HEK293 (cell line): ENCODE data around the gene COL9A3.
A peak's percentile ranks its signal among the peaks of the same experiment; 100 is the strongest.

ENCODE experiments used
- BCL11B ChIP-seq: fragments of 450-650 bp; formaldehyde crosslinking; IDR thresholded peaks from 2 replicates; pipeline ENCODE4 v1.5.1; 2016; ENCODE audit warnings: low read depth, missing biosample characterization, missing genetic modification characterization
- GLI4 ChIP-seq: fragments of 450-650 bp; formaldehyde crosslinking; IDR thresholded peaks from 2 replicates; pipeline ENCODE4 v1.5.1; 2016; ENCODE audit warnings: missing biosample characterization, missing genetic modification characterization
- GLIS1 ChIP-seq: fragments of 450-650 bp; formaldehyde crosslinking; IDR thresholded peaks from 2 replicates; pipeline ENCODE4 v1.5.1; 2016; ENCODE audit warnings: missing biosample characterization, missing genetic modification characterization
- HOXC10 ChIP-seq: sonication (generic); formaldehyde crosslinking; IDR thresholded peaks from 2 replicates; pipeline ENCODE4 v1.8.1; 2023; ENCODE audit warnings: mild to moderate bottlenecking, missing genetic modification reagents
- KLF1 ChIP-seq: fragments of 450-650 bp; formaldehyde crosslinking; IDR thresholded peaks from 2 replicates; pipeline ENCODE4 v1.5.1; 2016; ENCODE audit warnings: missing biosample characterization, missing genetic modification characterization
- KLF8 ChIP-seq: fragments of 450-650 bp; formaldehyde crosslinking; IDR thresholded peaks from 2 replicates; pipeline ENCODE4 v1.5.1; 2016; ENCODE audit warnings: missing biosample characterization, missing genetic modification characterization
- OVOL3 ChIP-seq: fragments of 450-650 bp; formaldehyde crosslinking; IDR thresholded peaks from 2 replicates; pipeline ENCODE4 v1.5.1; 2016; ENCODE audit warnings: missing biosample characterization, missing genetic modification characterization
- PRDM1 ChIP-seq: fragments of 450-650 bp; formaldehyde crosslinking; IDR thresholded peaks from 2 replicates; pipeline ENCODE4; 2016; ENCODE audit warnings: missing biosample characterization, missing genetic modification characterization
- SCRT2 ChIP-seq: fragments of 450-650 bp; formaldehyde crosslinking; IDR thresholded peaks from 2 replicates; pipeline ENCODE4 v1.5.1; 2016; ENCODE audit warnings: missing biosample characterization, missing genetic modification characterization
- SETDB1 ChIP-seq: IDR thresholded peaks from one replicate; pipeline ENCODE4 v1.6.1; 2017; ENCODE audit warnings: mild to moderate bottlenecking, low read length, moderate library complexity, mixed read lengths; ENCODE audit not compliant: insufficient read length
- SP2 ChIP-seq: fragments of 450-650 bp; formaldehyde crosslinking; IDR thresholded peaks from 2 replicates; pipeline ENCODE4 v1.5.1; 2016; ENCODE audit warnings: missing biosample characterization, missing genetic modification characterization
- TRIM28 ChIP-seq: IDR thresholded peaks from 2 replicates; pipeline ENCODE4 v1.6.1; 2011; ENCODE audit warnings: low read length, control low read depth, borderline replicate concordance
- YY2 ChIP-seq: fragments of 450-650 bp; formaldehyde crosslinking; IDR thresholded peaks from 2 replicates; pipeline ENCODE4 v1.5.1; 2016; ENCODE audit warnings: missing biosample characterization, missing genetic modification characterization
- ZBTB17 ChIP-seq: fragments of 450-650 bp; formaldehyde crosslinking; IDR thresholded peaks from 2 replicates; pipeline ENCODE4 v1.5.1; 2016; ENCODE audit warnings: missing biosample characterization, missing genetic modification characterization
- ZBTB20 ChIP-seq: fragments of 450-650 bp; formaldehyde crosslinking; IDR thresholded peaks from 2 replicates; pipeline ENCODE4 v1.5.1; 2016; ENCODE audit warnings: missing biosample characterization, missing genetic modification characterization
- ZBTB48 ChIP-seq: fragments of 450-650 bp; formaldehyde crosslinking; IDR thresholded peaks from 2 replicates; pipeline ENCODE4 v1.5.1; 2016; ENCODE audit warnings: missing biosample characterization, missing genetic modification characterization
- ZEB2 ChIP-seq: fragments of 450-650 bp; formaldehyde crosslinking; IDR thresholded peaks from 2 replicates; pipeline ENCODE4 v1.5.1; 2016; ENCODE audit warnings: missing biosample characterization, missing genetic modification characterization
- ZFP41 ChIP-seq: fragments of 450-650 bp; formaldehyde crosslinking; IDR thresholded peaks from 2 replicates; pipeline ENCODE4 v1.5.1; 2016; ENCODE audit warnings: missing biosample characterization, missing genetic modification characterization, borderline replicate concordance
- ZFP69B ChIP-seq: fragments of 450-650 bp; formaldehyde crosslinking; IDR thresholded peaks from 2 replicates; pipeline ENCODE4 v1.5.1; 2016; ENCODE audit warnings: missing biosample characterization, missing genetic modification characterization
- ZNF114 ChIP-seq: fragments of 450-650 bp; formaldehyde crosslinking; IDR thresholded peaks from 2 replicates; pipeline ENCODE4 v1.5.0; 2017; ENCODE audit warnings: missing biosample characterization, missing genetic modification characterization
- ZNF140 ChIP-seq: fragments of 450-650 bp; formaldehyde crosslinking; IDR thresholded peaks from 2 replicates; pipeline ENCODE4 v1.5.1; 2016; ENCODE audit warnings: missing biosample characterization, missing genetic modification characterization
- ZNF19 ChIP-seq: fragments of 450-650 bp; formaldehyde crosslinking; IDR thresholded peaks from 2 replicates; pipeline ENCODE4; 2016; ENCODE audit warnings: missing biosample characterization, missing genetic modification characterization, low read depth
- ZNF211 ChIP-seq: fragments of 450-650 bp; formaldehyde crosslinking; IDR thresholded peaks from 2 replicates; pipeline ENCODE4 v1.5.1; 2016; ENCODE audit warnings: low read depth, missing biosample characterization, missing genetic modification characterization
- ZNF335 ChIP-seq: fragments of 450-650 bp; formaldehyde crosslinking; conservative IDR thresholded peaks from 2 replicates; pipeline ENCODE4 v1.5.1; 2016; ENCODE audit warnings: missing biosample characterization, missing genetic modification characterization
- ZNF555 ChIP-seq: fragments of 450-650 bp; formaldehyde crosslinking; conservative IDR thresholded peaks from 2 replicates; pipeline ENCODE4 v1.5.1; 2017; ENCODE audit warnings: missing biosample characterization, mild to moderate bottlenecking, missing genetic modification characterization, inconsistent platforms
- ZNF558 ChIP-seq: fragments of 450-650 bp; formaldehyde crosslinking; IDR thresholded peaks from 2 replicates; pipeline ENCODE4 v1.5.1; 2016; ENCODE audit warnings: missing biosample characterization, missing genetic modification characterization
- ZNF621 ChIP-seq: fragments of 450-650 bp; formaldehyde crosslinking; IDR thresholded peaks from 2 replicates; pipeline ENCODE4 v1.5.1; 2017; ENCODE audit warnings: missing biosample characterization, missing genetic modification characterization
- ZNF777 ChIP-seq: fragments of 450-650 bp; formaldehyde crosslinking; IDR thresholded peaks from 2 replicates; pipeline ENCODE4 v1.5.1; 2017; ENCODE audit warnings: missing biosample characterization, missing genetic modification characterization, borderline replicate concordance
- ZNF837 ChIP-seq: fragments of 450-650 bp; formaldehyde crosslinking; IDR thresholded peaks from 2 replicates; pipeline ENCODE4 v1.5.1; 2016; ENCODE audit warnings: missing biosample characterization, missing genetic modification characterization
- ZSCAN30 ChIP-seq: fragments of 450-650 bp; IDR thresholded peaks from 2 replicates; pipeline ENCODE4 v1.5.1; 2018; ENCODE audit warnings: missing biosample characterization, mild to moderate bottlenecking, missing genetic modification characterization, moderate library complexity
- TF ChIP-seq, protein P1 (sequence below): fragments of 450-650 bp; formaldehyde crosslinking; IDR thresholded peaks from 2 replicates; pipeline ENCODE4 v1.5.1; 2016; ENCODE audit warnings: missing biosample characterization, missing genetic modification characterization
- TF ChIP-seq, protein P2 (sequence below): fragments of 450-650 bp; formaldehyde crosslinking; IDR thresholded peaks from 2 replicates; pipeline ENCODE4 v1.5.1; 2017; ENCODE audit warnings: missing biosample characterization, missing genetic modification characterization
- TF ChIP-seq, protein P3 (sequence below): fragments of 450-650 bp; formaldehyde crosslinking; IDR thresholded peaks from 2 replicates; pipeline ENCODE4 v1.5.1; 2016; ENCODE audit warnings: missing biosample characterization, missing genetic modification characterization
- TF ChIP-seq, protein P4 (sequence below): fragments of 450-650 bp; formaldehyde crosslinking; IDR thresholded peaks from 2 replicates; pipeline ENCODE4 v1.5.1; 2017; ENCODE audit warnings: missing biosample characterization, mild to moderate bottlenecking, missing genetic modification characterization, moderate library complexity
- TF ChIP-seq, protein P5 (sequence below): fragments of 450-650 bp; formaldehyde crosslinking; IDR thresholded peaks from 2 replicates; pipeline ENCODE4; 2016; ENCODE audit warnings: missing biosample characterization, missing genetic modification characterization
- TF ChIP-seq, protein P6 (sequence below): fragments of 450-650 bp; formaldehyde crosslinking; IDR thresholded peaks from 2 replicates; pipeline ENCODE4 v1.5.1; 2017; ENCODE audit warnings: missing biosample characterization, missing genetic modification characterization

COL9A3 gene

DNA sequence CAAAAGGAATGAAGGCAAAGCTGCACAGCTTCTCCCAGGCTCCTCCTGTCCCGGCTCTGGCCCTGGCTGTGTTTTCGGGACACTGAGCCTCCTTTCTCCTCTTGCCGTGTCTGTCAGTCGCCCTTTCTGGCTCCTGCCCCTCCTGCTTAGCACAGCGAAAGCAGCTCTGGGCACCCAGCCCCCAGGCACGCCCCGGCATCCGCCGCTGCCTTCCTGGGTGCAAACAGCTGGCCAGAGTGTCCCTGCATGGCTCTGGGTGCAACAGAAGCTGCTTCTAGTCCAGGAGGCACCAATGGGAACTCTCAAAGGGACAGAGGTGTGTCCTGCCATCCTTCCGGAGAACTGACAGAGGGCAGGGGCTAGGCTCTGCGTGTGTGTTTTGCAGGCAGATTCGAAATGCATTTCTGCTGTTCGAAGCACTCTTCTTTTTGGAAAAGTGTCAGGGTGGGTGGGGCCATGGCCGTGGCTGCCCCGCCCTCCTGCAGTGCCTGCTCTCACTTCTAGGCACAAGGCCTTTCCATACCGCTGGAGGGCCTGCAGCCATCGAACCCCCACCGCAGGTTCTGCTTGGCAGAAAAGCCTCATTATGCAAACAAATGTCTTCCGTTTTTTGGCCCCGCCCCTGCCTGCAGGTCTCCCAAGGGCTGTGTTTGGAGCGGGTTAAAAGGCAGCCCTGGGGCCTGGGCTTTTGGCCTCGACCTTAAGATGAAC is 15.5 kb downstream of the COL9A3 start (continued):
- TF ChIP-seq, protein P1, sequence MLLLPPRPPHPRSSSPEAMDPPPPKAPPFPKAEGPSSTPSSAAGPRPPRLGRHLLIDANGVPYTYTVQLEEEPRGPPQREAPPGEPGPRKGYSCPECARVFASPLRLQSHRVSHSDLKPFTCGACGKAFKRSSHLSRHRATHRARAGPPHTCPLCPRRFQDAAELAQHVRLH (tag by site-specific recombination): no peak
- TF ChIP-seq KLF1 (tag by site-specific recombination): peak; percentile 66
- no peak for TF ChIP-seq ZNF114 (tag by site-specific recombination)
- no peak for TF ChIP-seq ZNF555 (tag by site-specific recombination)
- no peak for TF ChIP-seq KLF8 (tag by site-specific recombination)
- TF ChIP-seq ZBTB48: no peak
- TF ChIP-seq ZEB2: no peak
- peak; percentile 76 for TF ChIP-seq GLIS1 (tag by site-specific recombination)
- TF ChIP-seq, protein P2, sequence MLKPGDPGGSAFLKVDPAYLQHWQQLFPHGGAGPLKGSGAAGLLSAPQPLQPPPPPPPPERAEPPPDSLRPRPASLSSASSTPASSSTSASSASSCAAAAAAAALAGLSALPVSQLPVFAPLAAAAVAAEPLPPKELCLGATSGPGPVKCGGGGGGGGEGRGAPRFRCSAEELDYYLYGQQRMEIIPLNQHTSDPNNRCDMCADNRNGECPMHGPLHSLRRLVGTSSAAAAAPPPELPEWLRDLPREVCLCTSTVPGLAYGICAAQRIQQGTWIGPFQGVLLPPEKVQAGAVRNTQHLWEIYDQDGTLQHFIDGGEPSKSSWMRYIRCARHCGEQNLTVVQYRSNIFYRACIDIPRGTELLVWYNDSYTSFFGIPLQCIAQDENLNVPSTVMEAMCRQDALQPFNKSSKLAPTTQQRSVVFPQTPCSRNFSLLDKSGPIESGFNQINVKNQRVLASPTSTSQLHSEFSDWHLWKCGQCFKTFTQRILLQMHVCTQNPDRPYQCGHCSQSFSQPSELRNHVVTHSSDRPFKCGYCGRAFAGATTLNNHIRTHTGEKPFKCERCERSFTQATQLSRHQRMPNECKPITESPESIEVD (tag by site-specific recombination): no peak
- TF ChIP-seq HOXC10 (CRISPR knock-in tag): no peak
- TF ChIP-seq ZNF558 (tag by site-specific recombination): no peak
- no peak for TF ChIP-seq ZNF335 (tag by site-specific recombination)
- no peak for TF ChIP-seq GLI4 (tag by site-specific recombination)
- peak; percentile 34; the same call in 1 of the 2 replicates for TF ChIP-seq ZSCAN30 (tag by site-specific recombination)
- no peak for TF ChIP-seq ZNF837 (tag by site-specific recombination)
- no peak for TF ChIP-seq ZNF621
- TF ChIP-seq ZFP41 (tag by site-specific recombination): no peak
- TF ChIP-seq SCRT2 (tag by site-specific recombination): no peak
- no peak for TF ChIP-seq BCL11B (tag by site-specific recombination)
- TF ChIP-seq PRDM1 (tag by site-specific recombination): peak; percentile 32; the same call in 1 of the 2 replicates
- TF ChIP-seq YY2 (tag by site-specific recombination): no peak
- no peak for TF ChIP-seq ZFP69B (tag by site-specific recombination)
- TF ChIP-seq ZBTB17 (tag by site-specific recombination): peak; percentile 80
- no peak for TF ChIP-seq OVOL3 (tag by site-specific recombination)
- TF ChIP-seq, protein P3, sequence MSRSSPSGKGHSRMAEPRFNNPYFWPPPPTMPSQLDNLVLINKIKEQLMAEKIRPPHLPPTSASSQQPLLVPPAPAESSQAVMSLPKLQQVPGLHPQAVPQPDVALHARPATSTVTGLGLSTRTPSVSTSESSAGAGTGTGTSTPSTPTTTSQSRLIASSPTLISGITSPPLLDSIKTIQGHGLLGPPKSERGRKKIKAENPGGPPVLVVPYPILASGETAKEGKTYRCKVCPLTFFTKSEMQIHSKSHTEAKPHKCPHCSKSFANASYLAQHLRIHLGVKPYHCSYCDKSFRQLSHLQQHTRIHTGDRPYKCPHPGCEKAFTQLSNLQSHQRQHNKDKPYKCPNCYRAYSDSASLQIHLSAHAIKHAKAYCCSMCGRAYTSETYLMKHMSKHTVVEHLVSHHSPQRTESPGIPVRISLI (tag by site-specific recombination): no peak
- no peak for TF ChIP-seq ZBTB20 (tag by site-specific recombination)
- TF ChIP-seq TRIM28: peak; percentile 59; the same call in 1 of the 2 replicates
- TF ChIP-seq, protein P4, sequence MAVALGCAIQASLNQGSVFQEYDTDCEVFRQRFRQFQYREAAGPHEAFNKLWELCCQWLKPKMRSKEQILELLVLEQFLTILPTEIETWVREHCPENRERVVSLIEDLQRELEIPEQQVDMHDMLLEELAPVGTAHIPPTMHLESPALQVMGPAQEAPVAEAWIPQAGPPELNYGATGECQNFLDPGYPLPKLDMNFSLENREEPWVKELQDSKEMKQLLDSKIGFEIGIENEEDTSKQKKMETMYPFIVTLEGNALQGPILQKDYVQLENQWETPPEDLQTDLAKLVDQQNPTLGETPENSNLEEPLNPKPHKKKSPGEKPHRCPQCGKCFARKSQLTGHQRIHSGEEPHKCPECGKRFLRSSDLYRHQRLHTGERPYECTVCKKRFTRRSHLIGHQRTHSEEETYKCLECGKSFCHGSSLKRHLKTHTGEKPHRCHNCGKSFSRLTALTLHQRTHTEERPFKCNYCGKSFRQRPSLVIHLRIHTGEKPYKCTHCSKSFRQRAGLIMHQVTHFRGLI (tag by site-specific recombination): no peak
- no peak for TF ChIP-seq ZNF211 (tag by site-specific recombination)
- TF ChIP-seq SETDB1: no peak
- TF ChIP-seq ZNF140 (tag by site-specific recombination): no peak
- TF ChIP-seq, protein P5, sequence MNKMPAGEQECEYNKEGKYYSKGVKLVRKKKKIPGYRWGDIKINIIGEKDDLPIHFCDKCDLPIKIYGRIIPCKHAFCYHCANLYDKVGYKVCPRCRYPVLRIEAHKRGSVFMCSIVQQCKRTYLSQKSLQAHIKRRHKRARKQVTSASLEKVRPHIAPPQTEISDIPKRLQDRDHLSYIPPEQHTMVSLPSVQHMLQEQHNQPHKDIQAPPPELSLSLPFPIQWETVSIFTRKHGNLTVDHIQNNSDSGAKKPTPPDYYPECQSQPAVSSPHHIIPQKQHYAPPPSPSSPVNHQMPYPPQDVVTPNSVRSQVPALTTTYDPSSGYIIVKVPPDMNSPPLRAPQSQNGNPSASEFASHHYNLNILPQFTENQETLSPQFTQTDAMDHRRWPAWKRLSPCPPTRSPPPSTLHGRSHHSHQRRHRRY (tag by site-specific recombination): no peak
- TF ChIP-seq ZNF19 (tag by site-specific recombination): no peak
- TF ChIP-seq, protein P6, sequence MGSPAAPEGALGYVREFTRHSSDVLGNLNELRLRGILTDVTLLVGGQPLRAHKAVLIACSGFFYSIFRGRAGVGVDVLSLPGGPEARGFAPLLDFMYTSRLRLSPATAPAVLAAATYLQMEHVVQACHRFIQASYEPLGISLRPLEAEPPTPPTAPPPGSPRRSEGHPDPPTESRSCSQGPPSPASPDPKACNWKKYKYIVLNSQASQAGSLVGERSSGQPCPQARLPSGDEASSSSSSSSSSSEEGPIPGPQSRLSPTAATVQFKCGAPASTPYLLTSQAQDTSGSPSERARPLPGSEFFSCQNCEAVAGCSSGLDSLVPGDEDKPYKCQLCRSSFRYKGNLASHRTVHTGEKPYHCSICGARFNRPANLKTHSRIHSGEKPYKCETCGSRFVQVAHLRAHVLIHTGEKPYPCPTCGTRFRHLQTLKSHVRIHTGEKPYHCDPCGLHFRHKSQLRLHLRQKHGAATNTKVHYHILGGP (tag by site-specific recombination): no peak
- TF ChIP-seq ZNF777 (tag by site-specific recombination): no peak
- TF ChIP-seq SP2 (tag by site-specific recombination): no peak; the same call in 1 of the 2 replicates
